Activated B cell treated with CpG ODN at 0.5 μM for 24 hours (primary cell): Measurements from ENCODE around the gene PKN2. TPM values are rescaled to one million over a fixed set of nuclear protein-coding genes. Genes with fewer than 3 reads are reported as not detected.

ENCODE experiments used
- ATAC-seq: fragments of 200-7000 bp; cut with Tn5 transposase; one replicate; pipeline ENCODE4 v1.10.0; 2021; ENCODE audit warnings: low read depth, mild to moderate bottlenecking, moderate library complexity
- CTCF ChIA-PET: fragments of 350-600 bp; sonication (Branson Sonifier 250); formaldehyde crosslinking; loops from one replicate; lab custom pipeline; 2021; ENCODE audit warnings: antibody characterized with exemption; lab: Charles Lee
- POLR2A ChIA-PET: fragments of 350-600 bp; sonication (Branson Sonifier 250); formaldehyde crosslinking; loops from one replicate; lab custom pipeline; 2021; ENCODE audit warnings: antibody characterized with exemption; lab: Charles Lee
- DNase-seq: peaks from one replicate; pipeline ENCODE4 v3.0.0; 2022
- H3K27ac Mint-ChIP-seq: one replicate; pipeline ENCODE4 v1.8.0; 2020; ENCODE audit warnings: mixed read lengths
- H3K27me3 Mint-ChIP-seq: one replicate; pipeline ENCODE4 v1.8.0; 2021; ENCODE audit warnings: mixed read lengths
- H3K36me3 Mint-ChIP-seq: one replicate; pipeline ENCODE4 v1.8.0; 2021; ENCODE audit warnings: low read depth, mixed read lengths
- H3K4me1 Mint-ChIP-seq: one replicate; pipeline ENCODE4 v1.8.0; 2021; ENCODE audit warnings: mixed read lengths
- H3K4me3 Mint-ChIP-seq: one replicate; pipeline ENCODE4 v1.8.0; 2020; ENCODE audit warnings: mild to moderate bottlenecking, mixed read lengths
- H3K9me3 Mint-ChIP-seq: one replicate; pipeline ENCODE4 v1.8.0; 2020; ENCODE audit warnings: mixed read lengths
- CTCF ChIP-seq: fragments of 200-600 bp; IDR thresholded peaks from one replicate; pipeline ENCODE4 v1.8.0; 2022; ENCODE audit warnings: antibody characterized with exemption, mild to moderate bottlenecking
- intact Hi-C: fragments of 100-400 bp; cut with micrococcal nuclease; formaldehyde crosslinking; loops from one replicate; pipeline ENCODE4 v1.15.1; 2024
- total RNA-seq: library from RNA; stranded (reverse); gene quantifications from 2 replicates; pipeline ENCODE4 v1.2.3, GENCODE V29; 2022

PKN2 gene
- total RNA-seq, 1 donor from 2014 or later, result 42.7 TPM

GRCh38 chr1:88673446-88673845 is 10.6 kb upstream of the PKN2 start:
- no peak for TF ChIP-seq CTCF
- Mint-ChIP-seq H3K9me3 (no peaks in the 10 kb centered on the region), H3K4me3 (no peak overlapping the region), H3K27ac (no peak overlapping the region), H3K4me1 (peaks cover 2% of the 10 kb centered on the region), H3K27me3 (no peaks in the 10 kb centered on the region), H3K36me3 (no peaks in the 10 kb centered on the region)
- ChIA-PET CTCF (no interaction called here), POLR2A (no interaction called here)
- no peak for ATAC-seq
- intact Hi-C loops, result no loop called here
- DNase-seq, result no peak

- H3K4me1 Mint-ChIP-seq, result peaks cover 10% of the 10 kb centered on the region
- no peaks in the 10 kb centered on the region for H3K9me3 Mint-ChIP-seq
- DNase-seq (no peak), ATAC-seq (no peak)
- ChIA-PET CTCF (no interaction called here), POLR2A (no interaction called here)
- no peak overlapping the region for H3K27ac Mint-ChIP-seq
- H3K36me3 Mint-ChIP-seq, result no peaks in the 10 kb centered on the region
- H3K4me3 Mint-ChIP-seq, result no peak overlapping the region
- no peaks in the 10 kb centered on the region for H3K27me3 Mint-ChIP-seq
- no peak for TF ChIP-seq CTCF
- intact Hi-C loops, result no loop called here
Measured at GRCh38 chr1:88678405-88678804, 5.7 kb upstream of the PKN2 start.

GRCh38 chr1:88680471-88680870 is 3.6 kb upstream of the PKN2 start:
- DNase-seq, result no peak
- Mint-ChIP-seq H3K36me3 (peaks cover 5% of the 10 kb centered on the region), H3K4me3 (no peak overlapping the region), H3K9me3 (no peaks in the 10 kb centered on the region), H3K27me3 (no peaks in the 10 kb centered on the region), H3K27ac (no peak overlapping the region), H3K4me1 (peaks cover 16% of the 10 kb centered on the region)
- POLR2A ChIA-PET, result no interaction called here
- CTCF ChIA-PET, result no interaction called here
- intact Hi-C loops, result loop anchor here (5.0 to 10.0 kb wide), 5 partner anchors 498 to 1976 kb away; partner anchors contain the start of genes GBP4, SH3GLB1 and ZNF326
- no peak for ATAC-seq
- TF ChIP-seq CTCF, result no peak

GRCh38 chr1:88680911-88681622 is 3.0 kb upstream of the PKN2 start:
- H3K4me3 Mint-ChIP-seq, result no peak overlapping the region
- CTCF ChIA-PET, result no interaction called here
- no peaks in the 10 kb centered on the region for H3K9me3 Mint-ChIP-seq
- peaks cover 5% of the 10 kb centered on the region for H3K36me3 Mint-ChIP-seq
- DNase-seq (no peak), ATAC-seq (no peak)
- TF ChIP-seq CTCF, result no peak
- H3K27ac Mint-ChIP-seq, result no peak overlapping the region
- intact Hi-C loops, result loop anchor here (5.0 to 10.0 kb wide), 5 partner anchors 499 to 1976 kb away; partner anchors contain the start of genes GBP4, SH3GLB1 and ZNF326
- H3K4me1 Mint-ChIP-seq, result peaks cover 17% of the 10 kb centered on the region
- POLR2A ChIA-PET, result no interaction called here
- H3K27me3 Mint-ChIP-seq, result no peaks in the 10 kb centered on the region

GRCh38 chr1:88684482-88685258 is 597 bp downstream of the PKN2 start:
- H3K27me3 Mint-ChIP-seq, result no peaks in the 10 kb centered on the region
- CTCF ChIA-PET, result interaction anchor here (1.0 to 1.5 kb wide), 3 partner anchors 10 to 28 kb away, joined by 3 to 5 read pairs (median 3); no protein-coding TSS in a partner anchor
- peaks cover 30% of the 10 kb centered on the region for H3K4me1 Mint-ChIP-seq
- ATAC-seq (peak; percentile 35), DNase-seq (peak; percentile 64)
- H3K27ac Mint-ChIP-seq, result peak overlapping the region; percentile 97
- intact Hi-C loops, result loop anchor here (1.0 to 10.0 kb wide), 11 partner anchors 17 to 1980 kb away; partner anchors contain the start of genes GBP4, GTF2B, HS2ST1 and KYAT3
- H3K4me3 Mint-ChIP-seq, result peak overlapping the region; percentile 95
- no peak for TF ChIP-seq CTCF
- H3K36me3 Mint-ChIP-seq, result peaks cover 14% of the 10 kb centered on the region
- no peaks in the 10 kb centered on the region for H3K9me3 Mint-ChIP-seq
- POLR2A ChIA-PET, result interaction anchor here (0.6 to 3.3 kb wide), 20 partner anchors 9 to 1980 kb away, joined by 3 to 29 read pairs (median 4); partner anchors contain the start of genes GBP1, GTF2B, HS2ST1 and LMO4
